GM12873 (cell line): ENCODE data around the gene MCF2L.

Experiments
- TF ChIP-seq, protein P1 (sequence below): IDR thresholded peaks from 2 replicates; pipeline ENCODE4 v1.5.1; 2012; ENCODE audit warnings: low read depth, mild to moderate bottlenecking, moderate library complexity, low read length, control low read depth; ENCODE audit not compliant: insufficient read depth; ENCODE audit errors: missing control alignments

The MCF2L gene

DNA sequence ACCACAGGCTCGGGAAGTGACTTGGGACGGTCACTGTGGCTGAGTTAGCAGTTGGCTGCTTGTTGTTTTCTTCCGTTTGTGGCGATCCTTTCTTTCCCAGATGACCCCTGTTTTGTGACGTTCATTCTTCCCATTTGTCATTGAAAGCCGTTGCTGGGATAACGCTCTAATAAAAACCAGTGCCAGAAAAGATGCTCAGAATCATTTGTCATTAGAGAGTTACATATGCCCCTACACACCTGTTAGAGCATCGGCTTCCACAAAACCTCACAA lies 39.3 kb upstream of the MCF2L start:
- TF ChIP-seq, protein P1, sequence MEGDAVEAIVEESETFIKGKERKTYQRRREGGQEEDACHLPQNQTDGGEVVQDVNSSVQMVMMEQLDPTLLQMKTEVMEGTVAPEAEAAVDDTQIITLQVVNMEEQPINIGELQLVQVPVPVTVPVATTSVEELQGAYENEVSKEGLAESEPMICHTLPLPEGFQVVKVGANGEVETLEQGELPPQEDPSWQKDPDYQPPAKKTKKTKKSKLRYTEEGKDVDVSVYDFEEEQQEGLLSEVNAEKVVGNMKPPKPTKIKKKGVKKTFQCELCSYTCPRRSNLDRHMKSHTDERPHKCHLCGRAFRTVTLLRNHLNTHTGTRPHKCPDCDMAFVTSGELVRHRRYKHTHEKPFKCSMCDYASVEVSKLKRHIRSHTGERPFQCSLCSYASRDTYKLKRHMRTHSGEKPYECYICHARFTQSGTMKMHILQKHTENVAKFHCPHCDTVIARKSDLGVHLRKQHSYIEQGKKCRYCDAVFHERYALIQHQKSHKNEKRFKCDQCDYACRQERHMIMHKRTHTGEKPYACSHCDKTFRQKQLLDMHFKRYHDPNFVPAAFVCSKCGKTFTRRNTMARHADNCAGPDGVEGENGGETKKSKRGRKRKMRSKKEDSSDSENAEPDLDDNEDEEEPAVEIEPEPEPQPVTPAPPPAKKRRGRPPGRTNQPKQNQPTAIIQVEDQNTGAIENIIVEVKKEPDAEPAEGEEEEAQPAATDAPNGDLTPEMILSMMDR = no peak

DNA sequence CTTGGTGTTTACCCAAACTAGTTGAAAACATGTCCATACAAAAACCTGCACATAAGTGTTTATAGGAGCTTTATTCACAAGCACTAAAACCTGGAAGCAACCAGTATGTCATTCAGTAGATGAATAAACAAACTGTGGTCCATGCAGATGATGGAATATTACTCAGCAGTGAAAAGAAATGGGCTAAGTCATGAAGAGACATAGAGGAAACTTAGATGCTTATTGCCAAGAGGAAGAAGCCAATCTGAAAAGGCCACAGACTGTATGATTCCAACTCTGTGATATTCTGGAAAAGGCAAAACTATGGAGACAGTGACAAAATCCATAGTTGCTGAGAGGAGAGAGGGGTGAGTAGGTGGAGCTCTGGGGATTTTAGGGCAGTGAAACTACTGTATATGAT lies 38.8 kb upstream of the MCF2L start:
- TF ChIP-seq, protein P1 = no peak

DNA sequence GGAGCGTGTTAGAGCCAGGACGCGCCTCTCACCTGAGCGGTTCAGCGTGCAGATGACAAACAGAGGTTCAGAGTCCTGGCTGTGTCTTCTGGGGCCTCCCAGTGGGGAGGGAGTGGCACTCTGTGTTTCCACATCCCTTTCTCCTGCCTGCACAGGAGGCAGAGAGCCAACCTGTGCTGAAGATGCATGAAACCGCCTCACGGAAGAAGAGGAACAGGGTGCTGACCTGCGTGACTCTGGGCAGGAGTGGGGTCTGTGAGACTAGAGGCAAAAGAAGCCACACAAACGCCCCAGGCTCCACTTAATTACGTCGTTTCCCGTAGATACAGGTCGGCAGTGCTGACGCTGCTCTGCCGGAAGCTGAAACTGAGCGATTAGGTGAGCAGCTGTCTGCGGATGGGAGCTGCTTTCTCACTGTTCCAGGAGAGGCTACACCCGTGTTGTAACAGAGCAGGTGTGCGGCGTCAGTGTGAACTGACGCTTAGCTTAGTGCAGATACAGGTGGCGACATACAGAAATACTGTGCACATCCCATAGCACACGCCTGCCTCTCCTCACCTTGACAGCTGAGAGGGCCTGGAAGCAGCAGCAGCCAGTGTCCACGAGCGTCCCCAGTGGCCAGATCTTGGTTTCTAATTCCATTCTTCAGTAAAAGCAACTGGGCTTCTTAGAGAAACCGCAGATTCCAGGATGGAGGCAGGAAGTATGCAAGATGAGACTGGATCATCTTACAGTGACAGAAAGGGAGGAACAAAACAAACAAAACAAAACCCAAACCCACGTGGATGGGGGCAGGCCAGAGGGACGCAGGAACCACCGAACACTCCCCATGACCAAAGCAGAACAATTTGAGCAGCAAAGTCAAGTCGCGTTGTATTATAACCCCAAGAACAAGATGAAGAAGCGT lies 37.7 kb upstream of the MCF2L start:
- TF ChIP-seq, protein P1 = peak; percentile 43

DNA sequence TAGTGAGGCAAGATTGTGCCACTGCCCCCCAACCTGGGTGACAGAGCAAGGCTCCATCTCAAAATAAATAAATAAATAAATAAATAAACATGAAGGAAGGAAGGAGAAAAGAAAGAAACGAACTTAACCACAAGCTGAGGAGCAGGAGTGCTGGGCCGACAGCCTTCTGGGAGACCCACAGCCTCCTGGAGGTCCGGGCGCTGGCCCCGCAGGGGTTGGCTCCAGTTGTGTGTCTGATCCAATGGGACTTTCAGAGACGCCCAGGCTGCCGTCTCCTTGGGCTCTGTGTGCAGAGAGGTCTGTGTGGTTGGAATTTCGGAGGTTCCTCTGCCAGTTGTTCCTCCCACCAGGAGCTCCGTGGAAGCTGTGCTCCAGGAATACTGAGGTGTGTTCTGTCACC lies 36.0 kb upstream of the MCF2L start:
- TF ChIP-seq, protein P1 = no peak

DNA sequence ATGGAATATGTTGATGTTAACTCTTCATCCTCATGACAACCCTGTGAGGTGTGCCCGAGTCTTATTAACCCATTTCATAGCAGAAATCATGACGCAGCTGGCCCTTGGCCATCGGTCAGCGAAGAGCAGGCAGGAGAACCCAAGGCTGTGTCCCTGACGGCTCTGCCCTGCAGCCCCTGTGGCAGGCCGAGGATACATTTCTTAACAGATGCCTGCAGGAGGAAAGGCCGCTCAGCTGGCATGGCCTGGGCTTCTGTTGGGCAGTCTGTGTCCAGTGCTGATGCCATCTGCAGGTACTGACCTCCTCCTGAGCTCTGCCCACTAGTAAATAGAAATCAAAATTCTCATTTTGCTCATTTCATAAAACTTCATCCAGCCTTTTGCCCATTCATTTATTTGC lies 35.4 kb upstream of the MCF2L start:
- TF ChIP-seq, protein P1 = no peak

DNA sequence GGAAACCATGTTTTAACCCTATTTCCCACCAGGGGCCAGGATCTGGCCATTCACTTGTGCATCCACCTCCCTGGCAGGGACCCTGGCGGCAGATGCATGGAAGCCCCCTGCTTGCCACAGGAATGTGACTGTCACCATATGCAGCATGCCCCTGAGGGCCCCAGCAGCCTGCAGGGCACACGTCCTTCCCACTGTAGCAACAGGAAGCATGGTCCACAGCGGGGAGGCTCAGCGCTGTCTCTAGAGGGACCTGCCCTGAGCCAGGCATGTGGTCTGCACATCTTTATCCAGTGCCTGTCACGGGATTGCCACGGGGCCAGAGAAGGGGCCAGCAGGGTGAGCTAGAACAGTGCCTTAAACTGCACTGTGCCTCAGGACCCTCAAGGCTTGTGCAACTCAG lies 34.9 kb upstream of the MCF2L start:
- TF ChIP-seq, protein P1 = no peak

DNA sequence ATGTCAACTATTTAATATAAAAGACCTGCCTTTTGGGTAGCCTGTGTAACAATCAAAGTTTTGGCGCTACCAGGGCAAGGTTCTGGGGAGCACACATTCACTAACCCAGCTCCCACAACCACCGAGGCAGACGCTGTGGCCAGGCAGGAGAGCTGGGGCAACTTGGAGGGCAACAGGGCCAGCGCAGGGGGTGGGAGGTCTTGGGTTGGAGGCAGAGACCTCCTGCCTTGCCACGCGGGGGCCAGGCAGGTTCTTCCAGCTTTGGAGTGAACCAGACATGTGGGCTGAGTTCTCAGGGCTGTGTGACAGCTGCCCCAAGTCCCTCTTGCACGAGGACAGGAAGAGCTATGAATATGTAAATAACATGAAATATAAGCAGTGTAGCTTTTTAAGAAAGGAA lies 30.3 kb upstream of the MCF2L start:
- TF ChIP-seq, protein P1 = no peak
